Progenitor cell of endocrine pancreas (in vitro differentiated cells): ENCODE results near the gene PRCD. TPM values are rescaled to one million over a fixed set of nuclear protein-coding genes. Genes with fewer than 3 reads are reported as not detected.

Experiments used
- DNase-seq: peaks from one replicate; pipeline ENCODE4 v3.0.0; 2021; ENCODE audit warnings: low spot score; ENCODE audit not compliant: unreplicated experiment
- H3K27ac Mint-ChIP-seq: 2 replicates; pipeline ENCODE4 v1.8.0; 2021; ENCODE audit warnings: mild to moderate bottlenecking, moderate library complexity, mixed read lengths
- H3K27me3 Mint-ChIP-seq: 2 replicates; pipeline ENCODE4 v1.8.0; 2021; ENCODE audit warnings: mixed read lengths
- H3K36me3 Mint-ChIP-seq: 2 replicates; pipeline ENCODE4 v1.8.0; 2022; ENCODE audit warnings: mixed read lengths; ENCODE audit not compliant: insufficient read depth
- H3K4me1 Mint-ChIP-seq: 2 replicates; pipeline ENCODE4 v1.8.0; 2021; ENCODE audit warnings: low read depth, mixed read lengths
- H3K4me3 Mint-ChIP-seq: 2 replicates; pipeline ENCODE4 v1.8.0; 2021; ENCODE audit warnings: low read depth, mild to moderate bottlenecking, moderate library complexity, mixed read lengths
- H3K9me3 Mint-ChIP-seq: 2 replicates; pipeline ENCODE4 v1.8.0; 2021; ENCODE audit warnings: low read depth, mixed read lengths
- total RNA-seq: library from RNA; stranded (reverse); gene quantifications from 2 replicates; pipeline ENCODE4 v1.2.1, GENCODE V29; 2021
- TF ChIP-seq, protein P1 (sequence below): fragments of 200-600 bp; sonication (generic); IDR thresholded peaks from one replicate; pipeline ENCODE4 v1.5.0; 2021; ENCODE audit warnings: antibody characterized with exemption, mild to moderate bottlenecking; ENCODE audit not compliant: unreplicated experiment

The PRCD gene
- total RNA-seq, 1 donor from 2014 or later = 0.86 TPM

DNA sequence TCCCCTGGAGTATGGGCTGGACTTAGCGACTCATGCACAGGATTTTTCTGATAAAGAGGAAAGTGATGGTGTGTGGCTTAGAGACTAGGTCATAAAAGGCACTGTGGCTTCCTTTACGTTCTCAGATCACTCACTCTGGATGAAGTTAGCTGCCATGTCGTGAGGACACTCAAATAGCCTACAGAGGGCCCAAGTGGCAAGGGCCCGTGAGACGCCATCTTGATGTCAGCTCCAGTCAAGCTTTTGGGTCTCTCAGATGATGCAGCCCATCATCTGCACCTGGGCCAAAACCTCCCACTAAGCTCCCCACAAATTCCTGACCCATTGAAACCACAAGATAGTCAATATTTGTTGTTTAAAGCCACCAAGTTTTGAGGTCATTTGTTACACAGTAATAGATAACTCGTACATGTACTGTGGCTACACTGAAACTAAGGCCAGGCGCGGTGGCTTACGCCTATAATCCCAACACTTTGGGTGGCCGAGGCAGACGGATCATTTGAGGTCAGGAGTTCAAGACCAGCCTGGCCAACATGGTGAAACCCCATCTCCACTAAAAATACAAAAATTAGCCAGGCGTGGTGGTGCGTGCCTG, 31.1 kb downstream of the PRCD start:
- Mint-ChIP-seq H3K4me3 (no peak overlapping the region), H3K4me1 (peaks cover 20% of the 10 kb centered on the region), H3K27me3 (no peaks in the 10 kb centered on the region), H3K9me3 (no peaks in the 10 kb centered on the region), H3K27ac (no peak overlapping the region), H3K36me3 (peaks cover 1% of the 10 kb centered on the region)
- TF ChIP-seq, protein P1, sequence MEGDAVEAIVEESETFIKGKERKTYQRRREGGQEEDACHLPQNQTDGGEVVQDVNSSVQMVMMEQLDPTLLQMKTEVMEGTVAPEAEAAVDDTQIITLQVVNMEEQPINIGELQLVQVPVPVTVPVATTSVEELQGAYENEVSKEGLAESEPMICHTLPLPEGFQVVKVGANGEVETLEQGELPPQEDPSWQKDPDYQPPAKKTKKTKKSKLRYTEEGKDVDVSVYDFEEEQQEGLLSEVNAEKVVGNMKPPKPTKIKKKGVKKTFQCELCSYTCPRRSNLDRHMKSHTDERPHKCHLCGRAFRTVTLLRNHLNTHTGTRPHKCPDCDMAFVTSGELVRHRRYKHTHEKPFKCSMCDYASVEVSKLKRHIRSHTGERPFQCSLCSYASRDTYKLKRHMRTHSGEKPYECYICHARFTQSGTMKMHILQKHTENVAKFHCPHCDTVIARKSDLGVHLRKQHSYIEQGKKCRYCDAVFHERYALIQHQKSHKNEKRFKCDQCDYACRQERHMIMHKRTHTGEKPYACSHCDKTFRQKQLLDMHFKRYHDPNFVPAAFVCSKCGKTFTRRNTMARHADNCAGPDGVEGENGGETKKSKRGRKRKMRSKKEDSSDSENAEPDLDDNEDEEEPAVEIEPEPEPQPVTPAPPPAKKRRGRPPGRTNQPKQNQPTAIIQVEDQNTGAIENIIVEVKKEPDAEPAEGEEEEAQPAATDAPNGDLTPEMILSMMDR = no peak
- DNase-seq = no peak

DNA sequence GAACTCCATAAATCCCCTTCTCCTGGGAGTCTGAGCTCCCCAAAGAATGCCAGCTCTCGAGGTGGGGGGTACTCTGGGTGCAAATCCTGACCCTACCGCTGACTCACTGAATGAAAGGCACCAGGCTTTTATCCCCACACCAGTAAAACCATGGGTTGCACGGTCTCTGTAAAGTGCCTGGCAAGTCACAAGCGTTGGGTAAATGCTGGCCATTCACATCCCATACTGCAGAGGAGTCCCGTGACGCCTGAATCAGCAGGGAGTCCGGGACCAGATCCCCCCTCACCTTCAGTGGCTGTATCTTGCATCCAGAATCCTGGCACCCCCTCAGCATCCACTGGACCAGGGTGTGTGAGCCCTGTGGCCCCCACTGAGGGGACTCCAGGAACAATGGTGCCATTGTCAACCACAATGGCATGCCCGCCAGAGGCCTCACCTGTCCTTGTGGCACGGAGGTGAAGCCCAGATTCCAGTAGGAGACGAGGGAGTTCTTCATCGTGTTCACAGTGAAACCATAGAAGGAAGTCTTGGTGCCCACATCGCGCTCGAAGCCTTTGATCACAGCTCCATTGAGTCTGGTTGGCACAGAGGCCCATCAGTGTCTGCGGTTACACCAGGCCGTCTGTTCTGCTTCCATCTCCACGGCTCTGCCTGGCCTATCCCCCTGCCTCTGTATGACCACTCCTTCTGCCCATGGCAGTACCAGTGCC, 32.5 kb downstream of the PRCD start:
- H3K4me1 Mint-ChIP-seq = peaks cover 15% of the 10 kb centered on the region

DNA sequence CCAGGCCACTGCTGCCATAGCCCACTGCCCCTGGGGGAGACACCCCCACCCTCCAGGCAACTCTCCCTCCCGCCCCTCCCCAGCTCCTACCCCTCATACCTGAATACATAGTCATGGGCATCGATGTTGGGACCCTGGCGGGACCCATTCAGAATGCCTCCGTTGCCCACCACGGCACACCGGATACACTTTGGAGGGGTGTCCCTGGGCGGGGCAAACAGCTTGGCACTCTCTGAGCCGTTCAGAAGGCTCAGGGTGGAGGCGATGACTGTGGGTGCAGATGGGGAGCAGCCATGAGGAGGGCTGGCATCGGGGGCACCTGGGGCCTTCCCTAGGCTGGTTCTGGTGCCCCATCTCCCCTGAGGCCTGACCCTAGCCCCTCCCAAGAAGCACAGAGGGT, 33.3 kb downstream of the PRCD start:
- Mint-ChIP-seq H3K27ac (no peak overlapping the region), H3K4me3 (no peak overlapping the region), H3K4me1 (peaks cover 8% of the 10 kb centered on the region), H3K36me3 (no peaks in the 10 kb centered on the region), H3K9me3 (no peaks in the 10 kb centered on the region), H3K27me3 (no peaks in the 10 kb centered on the region)
- TF ChIP-seq, protein P1 = no peak
- no peak for DNase-seq

More for the DNA sequence above, 32.5 kb downstream of the PRCD start:
- no peak for DNase-seq
- H3K4me3 Mint-ChIP-seq = no peak overlapping the region
- no peaks in the 10 kb centered on the region for H3K9me3 Mint-ChIP-seq
- H3K27ac Mint-ChIP-seq = no peak overlapping the region
- TF ChIP-seq, protein P1 = no peak
- H3K27me3 Mint-ChIP-seq = no peaks in the 10 kb centered on the region
- no peaks in the 10 kb centered on the region for H3K36me3 Mint-ChIP-seq

DNA sequence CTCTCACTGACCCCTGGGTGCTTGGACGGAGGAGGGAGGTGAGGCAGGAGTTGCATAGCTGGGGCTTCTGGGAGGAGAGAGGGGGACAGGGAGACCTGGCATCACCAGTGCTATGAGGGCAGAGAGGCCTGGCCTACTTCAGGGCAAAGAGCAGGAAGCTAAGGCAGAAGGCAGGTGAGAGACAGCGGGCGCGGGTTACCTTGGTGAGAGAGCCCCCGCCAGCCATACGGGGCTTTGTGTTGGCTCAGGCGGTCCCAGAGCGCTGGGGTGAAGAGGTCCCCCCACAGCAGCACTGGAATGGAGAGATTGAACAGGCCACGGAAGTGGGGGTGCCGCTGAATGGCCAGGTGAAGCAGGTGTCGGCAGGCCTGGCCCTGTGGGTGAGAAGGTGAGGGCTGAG, 34.3 kb downstream of the PRCD start:
- Mint-ChIP-seq H3K27me3 (no peaks in the 10 kb centered on the region), H3K27ac (no peak overlapping the region), H3K9me3 (no peaks in the 10 kb centered on the region), H3K4me3 (no peak overlapping the region), H3K36me3 (no peaks in the 10 kb centered on the region), H3K4me1 (peaks cover 5% of the 10 kb centered on the region)
- DNase-seq = no peak
- TF ChIP-seq, protein P1 = no peak

DNA sequence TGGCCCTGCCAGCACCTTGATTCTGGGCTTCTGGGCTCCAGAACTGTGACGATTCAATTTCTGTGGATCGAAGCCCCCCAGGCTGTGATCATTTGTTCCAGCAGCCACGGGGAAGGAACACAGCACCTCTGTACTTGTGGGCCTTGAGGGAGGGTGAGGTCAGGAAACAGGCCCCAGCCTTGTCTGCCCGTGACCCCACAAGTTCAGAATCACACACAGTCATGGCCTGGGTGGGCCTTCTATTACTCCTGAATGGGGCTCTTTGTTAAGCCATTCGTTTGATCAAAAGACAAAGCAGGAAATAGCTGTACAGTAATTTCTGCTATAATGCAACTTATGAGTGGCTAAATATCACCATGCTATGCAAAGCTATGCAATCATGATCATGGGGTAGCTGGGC, 35.7 kb downstream of the PRCD start:
- H3K4me1 Mint-ChIP-seq = no peaks in the 10 kb centered on the region
- no peak for DNase-seq
- H3K27me3 Mint-ChIP-seq = no peaks in the 10 kb centered on the region
- H3K9me3 Mint-ChIP-seq = no peaks in the 10 kb centered on the region
- TF ChIP-seq, protein P1 = no peak
- H3K27ac Mint-ChIP-seq = no peak overlapping the region
- no peaks in the 10 kb centered on the region for H3K36me3 Mint-ChIP-seq
- H3K4me3 Mint-ChIP-seq = no peak overlapping the region
